ENCODE results near the gene BANF2.
"Not testable (repeated sequence)": the region's sequence is repeated elsewhere in the genome, so short reads cannot be mapped to it uniquely, and the experiment has no call there.

The BANF2 gene

DNA sequence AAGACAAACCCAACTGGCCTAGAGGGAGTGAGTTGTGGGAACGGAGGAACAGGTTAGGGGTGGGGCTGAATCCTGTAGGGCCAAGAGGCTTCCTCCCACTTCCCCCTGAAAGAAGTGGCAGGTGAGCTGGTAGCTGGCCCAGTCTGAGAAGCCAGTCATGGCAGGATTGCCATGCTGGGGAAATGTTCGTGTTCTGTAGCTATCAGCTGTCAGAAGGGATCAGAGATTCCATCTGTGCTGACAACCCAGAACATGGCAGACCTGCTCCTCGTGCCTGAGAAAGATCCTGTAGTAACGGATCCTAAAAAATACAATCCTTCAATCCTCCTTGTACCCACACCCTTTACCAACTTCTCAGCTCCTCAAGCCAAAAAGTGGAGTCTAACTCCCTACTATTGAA is 43.0 kb downstream of the BANF2 start:
- no peak for DNase-seq

DNA sequence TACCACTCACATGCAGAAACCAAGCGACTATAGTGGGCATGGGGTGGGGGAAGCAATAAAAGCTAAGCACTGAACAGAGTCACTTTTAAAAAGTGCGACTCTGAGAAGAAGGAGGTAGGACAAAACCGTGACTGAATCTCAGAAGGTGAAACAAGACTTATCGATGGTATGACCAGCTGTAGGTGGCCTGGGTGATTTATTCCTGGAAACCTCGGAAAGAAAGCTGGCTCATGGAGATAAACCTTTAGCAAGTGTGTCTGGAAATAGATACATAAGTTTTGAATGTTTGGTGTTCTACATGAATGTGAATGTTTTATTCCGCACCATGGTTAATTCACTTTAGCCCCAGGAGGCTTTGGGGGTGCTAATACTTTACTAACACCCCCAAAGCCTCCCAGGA is 43.9 kb downstream of the BANF2 start:
- DNase-seq, result no peak

DNA sequence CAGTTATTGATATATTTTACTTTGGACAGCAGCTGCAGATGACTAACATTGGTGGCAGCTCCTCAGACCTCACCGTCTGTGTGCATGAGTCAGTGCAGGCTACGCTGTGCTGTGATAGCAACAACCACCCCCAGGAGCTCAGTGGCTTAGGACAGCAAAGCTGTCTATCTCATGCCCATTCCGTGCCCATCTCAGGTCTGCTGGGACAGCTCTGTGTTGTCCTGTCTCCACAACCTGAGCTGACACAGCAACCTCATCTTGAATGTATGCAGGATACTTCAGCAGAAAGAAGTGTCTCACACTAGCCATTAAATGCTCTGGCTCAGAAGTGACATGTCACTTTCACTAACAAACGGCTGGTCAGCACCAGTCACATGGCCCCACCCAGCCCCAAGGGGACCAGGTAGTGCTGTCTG is 47.7 kb downstream of the BANF2 start:
- no peak for DNase-seq

DNA sequence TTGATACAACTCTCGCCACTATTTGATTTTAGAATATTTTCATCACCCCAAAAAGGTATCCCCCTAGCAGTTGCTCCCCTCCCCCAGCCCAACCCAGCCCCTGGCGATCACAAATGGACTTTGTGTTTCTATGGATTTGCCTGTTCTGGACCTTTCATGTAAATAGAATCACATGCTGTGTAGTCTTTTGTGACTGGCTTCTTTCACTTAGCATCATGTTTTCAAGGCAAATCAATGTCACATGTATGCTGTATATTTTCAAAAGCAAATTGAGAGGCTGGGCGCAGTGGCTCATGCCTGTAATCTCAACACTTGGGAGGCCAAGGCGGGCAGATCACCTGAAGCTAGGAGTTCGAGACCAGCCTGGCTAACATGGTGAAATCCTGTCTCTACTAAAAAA is 48.5 kb downstream of the BANF2 start:
- no peak for DNase-seq

DNA sequence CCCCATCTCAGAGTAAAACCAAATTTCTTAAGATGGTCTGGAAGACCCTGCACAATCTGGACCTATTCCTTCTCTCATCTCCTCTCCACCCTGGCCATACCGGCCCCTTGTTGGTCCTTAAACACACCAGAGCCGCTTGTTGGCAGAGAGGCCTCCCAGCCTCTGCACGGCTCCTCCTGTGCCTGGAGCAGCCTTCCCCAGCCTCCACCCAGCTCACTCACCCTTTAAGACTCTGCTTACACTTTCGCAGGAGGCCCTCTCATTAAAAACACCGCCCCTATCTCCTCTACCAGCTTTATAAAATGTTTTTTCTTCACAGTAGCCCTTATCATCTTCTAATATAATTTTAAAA is 49.8 kb downstream of the BANF2 start:
- DNase-seq, result no peak

DNA sequence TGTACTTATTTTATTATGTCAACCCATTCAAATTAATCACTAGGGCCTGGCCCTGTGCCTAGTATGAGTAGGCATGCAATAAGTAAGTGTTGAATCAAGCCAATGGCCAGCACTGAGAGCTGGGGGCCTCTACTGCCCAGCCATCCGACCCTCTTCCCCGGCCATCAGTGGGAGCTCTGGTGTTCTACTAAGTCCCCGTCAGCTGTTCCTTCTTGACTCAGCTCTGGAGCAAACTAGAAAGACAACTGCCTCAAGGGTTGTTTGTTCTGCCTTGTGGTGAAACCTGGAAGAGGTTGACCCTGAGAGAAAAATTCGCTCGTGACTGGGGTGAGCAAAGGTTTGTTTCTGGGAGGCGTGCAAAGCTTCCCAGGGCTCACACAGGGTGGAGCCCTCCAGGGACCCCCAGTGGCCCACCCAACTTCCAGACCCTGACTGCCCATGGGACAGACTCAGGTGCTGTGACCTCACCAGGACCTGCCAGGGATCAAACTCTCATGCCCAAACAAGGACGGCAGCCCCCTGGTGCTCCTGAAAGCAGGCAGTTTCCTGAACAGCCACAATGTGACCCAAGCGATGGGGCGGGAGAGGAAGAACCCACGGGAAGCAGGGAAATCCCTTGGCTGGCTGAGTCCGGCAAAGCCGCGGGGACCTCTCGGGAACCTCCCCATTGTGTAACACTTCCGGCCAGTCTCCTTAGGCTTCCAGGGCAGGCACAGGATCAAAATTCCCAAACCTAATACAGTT is 50.4 kb downstream of the BANF2 start:
- no peak for DNase-seq

DNA sequence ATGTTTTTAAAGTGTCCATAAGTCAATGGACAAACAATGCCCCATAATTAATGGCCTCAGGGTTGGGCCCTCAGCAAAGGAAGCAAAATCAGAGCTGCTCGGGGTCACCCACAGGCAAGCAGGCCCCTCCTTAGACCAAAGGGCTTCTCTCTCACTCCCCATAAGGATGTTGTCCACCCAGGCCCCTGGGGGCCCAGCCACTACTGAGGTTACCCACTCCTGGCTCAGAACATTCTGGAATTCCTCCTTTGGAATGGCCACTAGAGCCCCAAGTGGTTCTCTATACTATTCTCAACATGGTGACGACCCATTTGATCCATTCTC is 50.9 kb downstream of the BANF2 start:
- no peak for DNase-seq

DNA sequence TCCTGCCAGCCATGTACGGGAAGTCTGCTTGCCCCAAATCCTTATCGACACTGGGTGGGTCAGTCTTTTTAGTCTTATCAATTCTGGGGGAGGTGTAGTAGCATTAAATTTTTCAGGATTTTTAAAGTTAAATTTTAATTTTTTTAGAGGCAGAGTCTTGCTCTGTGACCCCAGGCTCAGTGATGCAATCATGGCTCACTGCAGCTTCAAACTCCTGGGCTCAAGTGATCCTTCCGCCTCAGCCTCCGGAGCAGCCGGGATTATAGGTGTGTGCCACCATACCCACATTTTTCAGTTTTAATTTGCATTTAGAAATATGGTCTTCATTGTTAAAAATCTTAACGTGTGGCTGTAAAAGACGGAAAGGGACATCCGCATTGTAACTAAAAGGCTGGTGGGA is 51.9 kb downstream of the BANF2 start:
- DNase-seq, result no peak

DNA sequence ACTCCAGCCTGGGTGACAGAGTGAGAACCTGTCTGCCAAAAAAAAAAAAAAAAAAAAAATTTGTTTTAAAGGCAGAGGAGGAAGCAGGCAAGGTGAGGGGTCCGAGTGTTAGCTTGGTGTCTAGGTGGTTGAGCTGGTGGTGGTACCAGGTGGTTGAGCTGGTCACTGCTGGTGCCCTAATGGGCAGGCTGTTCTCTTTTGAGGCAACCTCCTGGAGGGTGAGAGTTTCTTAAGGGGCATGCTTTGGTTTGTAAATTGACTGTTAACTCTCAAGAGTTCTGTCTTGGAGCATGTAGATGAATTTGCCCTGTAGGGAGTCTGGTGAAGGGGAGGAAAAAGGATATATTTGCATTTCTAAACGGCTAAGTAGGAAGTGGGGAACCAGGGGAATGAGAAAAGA is 52.7 kb downstream of the BANF2 start:
- no peak for DNase-seq

DNA sequence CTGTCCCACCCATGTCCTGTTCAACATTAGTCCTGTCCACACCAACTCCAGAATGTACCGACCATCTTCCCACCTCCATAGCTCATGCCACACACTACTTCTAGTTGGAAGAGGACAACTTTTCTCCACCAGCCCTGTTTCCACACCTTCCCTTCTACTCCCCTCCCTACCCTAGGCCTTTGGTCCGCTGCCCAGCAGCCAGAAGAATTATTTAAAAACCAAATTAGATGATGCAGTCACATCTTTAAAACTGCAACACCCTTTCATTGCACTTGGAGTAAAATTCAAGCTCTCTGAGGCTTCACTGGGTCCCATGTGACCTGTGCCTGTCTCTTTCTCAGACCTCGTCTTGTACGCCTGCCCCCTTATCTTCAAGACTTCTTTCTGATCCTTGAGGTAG is 53.8 kb downstream of the BANF2 start:
- no peak for DNase-seq

DNA sequence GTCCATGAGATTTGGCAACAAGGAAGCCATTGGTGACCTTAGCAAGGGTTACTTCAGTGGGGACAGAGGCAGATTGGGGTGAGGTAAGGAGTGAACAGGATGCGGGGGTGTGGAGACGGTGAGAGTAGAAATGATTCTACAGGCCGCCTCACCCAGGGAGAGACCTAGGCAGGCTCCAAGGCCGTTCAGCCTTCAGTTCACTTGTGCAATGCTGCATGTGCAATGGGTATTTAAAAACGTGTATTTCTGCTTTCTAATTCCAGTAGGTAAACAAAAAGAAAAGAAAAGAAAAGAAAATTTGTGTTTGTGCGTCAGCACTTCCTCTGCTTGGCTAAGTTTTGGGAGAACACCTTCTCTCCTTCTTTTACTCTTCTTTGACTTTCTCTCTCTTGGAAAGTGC is 56.8 kb downstream of the BANF2 start:
- no peak for DNase-seq

DNA sequence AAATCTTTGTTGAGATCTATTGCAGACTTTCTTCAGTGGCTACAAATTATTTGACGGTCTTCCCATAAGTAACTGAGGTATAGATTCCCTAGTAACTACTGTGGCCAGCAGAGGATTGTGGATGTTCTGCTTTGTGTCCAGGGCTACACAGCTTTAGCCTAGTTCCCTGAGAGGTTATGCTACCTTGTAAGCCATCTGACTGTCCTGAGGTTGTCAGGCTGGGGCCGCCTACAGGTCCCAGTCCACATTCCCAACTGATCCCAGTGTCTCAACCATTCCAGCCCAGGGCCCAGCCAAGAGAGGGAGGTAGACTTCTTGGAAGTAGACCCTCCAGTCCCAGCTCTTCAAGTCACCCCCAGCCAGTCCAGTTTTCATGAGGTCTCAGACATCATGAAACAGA is 57.7 kb downstream of the BANF2 start:
- no peak for DNase-seq

DNA sequence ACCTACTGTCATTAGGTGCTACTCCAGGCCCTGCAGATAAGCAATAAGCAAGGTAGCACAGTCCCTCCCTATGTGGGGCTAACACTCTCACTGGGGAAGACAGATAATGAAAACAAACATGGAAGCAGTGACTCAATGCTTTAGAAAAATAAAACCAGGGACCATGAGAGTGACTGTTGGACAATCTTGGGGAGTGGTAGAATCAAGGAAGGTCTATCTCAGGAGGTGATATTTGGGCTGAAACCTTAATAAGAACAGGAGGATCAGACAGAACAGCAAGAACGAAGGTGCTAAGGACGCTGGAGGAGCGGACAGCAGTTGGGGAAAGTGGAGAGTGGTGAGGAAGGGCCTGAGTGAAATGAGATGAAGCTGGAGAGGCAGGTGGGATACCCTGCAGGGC is 58.2 kb downstream of the BANF2 start:
- no peak for DNase-seq

DNA sequence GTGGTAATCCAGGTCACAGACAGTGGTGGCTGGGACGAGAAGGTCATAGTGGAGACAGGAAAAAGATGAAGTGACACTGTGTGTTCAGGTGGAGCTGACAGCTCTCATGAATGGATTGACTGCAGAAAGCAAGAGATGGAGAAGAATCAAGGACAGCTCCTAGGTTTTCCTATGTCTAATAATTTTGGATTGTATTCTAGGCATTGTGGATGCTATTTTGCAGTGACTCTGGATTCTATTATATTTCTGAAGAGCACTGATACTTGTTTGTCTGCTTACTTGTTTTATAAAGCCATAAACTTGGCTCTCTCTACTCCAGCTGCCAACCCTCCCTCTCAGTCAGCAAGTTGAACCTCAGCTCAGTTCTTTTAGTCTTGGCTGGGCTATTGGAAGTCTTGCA is 58.7 kb downstream of the BANF2 start:
- DNase-seq, result no peak

DNA sequence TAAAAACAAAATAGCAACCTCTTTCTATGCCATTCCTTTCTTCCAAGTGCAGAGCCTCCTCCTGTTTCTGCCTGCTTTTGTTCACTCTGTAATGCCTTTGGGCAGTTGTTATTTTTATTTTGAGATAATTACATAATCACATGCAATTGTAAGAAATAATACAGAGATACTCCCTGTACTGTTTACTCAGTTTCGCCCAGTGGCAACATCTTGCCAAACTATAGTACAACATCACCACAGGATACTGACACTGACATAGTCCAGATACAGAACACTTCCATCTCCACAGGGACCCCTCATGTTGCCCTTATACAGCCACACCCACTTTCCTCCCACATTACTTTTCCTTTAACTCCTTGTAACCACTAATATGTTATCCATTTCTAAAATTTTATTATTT is 59.7 kb downstream of the BANF2 start:
- DNase-seq, result no peak

DNA sequence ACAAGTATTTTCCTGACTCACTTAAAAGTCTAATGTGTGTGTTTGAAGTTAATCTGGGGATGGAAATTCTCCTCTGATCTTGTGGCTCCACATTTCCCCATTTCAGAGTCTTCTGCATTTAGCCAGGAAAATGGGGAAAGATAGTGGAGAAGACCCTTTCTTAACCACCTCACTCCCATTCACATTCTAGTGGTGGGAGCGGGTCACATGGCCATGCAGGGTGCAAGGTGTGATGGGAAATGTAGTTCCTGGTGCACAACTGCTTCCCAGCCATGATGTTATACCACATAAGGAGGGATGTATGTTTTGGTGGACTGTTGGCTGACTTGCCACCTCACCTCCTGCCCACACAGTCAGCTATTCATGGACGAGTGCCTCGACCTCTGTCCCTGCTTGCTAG is 61.8 kb downstream of the BANF2 start:
- no peak for DNase-seq

DNA sequence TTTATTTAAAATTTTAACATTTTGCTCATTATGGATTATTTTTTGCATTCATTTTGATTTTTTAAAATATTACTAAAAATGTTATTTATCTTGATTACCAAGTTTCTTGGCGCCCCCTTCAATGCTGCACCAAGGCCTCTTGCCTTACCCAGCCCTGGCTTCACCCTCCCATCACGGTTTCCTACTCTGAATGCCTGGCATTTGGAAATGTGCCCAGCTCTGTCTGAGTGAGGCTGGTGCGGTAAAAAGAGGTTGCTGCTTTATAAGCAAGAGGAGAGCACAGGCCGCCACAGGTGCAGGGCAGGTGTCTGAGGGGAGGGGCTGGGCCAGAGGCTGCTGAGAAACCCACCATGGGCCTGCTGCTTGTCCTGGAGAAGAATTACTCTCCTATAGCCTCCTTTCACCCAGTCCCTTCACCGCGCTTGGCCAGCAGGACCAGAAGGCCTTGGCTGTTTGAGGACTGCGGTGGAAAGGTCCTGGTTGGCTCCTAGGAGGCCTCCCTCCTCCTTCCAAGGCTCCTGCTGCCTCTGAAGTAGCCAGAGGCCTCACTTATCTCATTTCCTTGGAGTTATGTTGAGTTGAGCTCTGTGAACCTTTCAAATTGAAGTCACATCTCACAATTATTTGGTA is 62.6 kb downstream of the BANF2 start:
- no peak for DNase-seq

DNA sequence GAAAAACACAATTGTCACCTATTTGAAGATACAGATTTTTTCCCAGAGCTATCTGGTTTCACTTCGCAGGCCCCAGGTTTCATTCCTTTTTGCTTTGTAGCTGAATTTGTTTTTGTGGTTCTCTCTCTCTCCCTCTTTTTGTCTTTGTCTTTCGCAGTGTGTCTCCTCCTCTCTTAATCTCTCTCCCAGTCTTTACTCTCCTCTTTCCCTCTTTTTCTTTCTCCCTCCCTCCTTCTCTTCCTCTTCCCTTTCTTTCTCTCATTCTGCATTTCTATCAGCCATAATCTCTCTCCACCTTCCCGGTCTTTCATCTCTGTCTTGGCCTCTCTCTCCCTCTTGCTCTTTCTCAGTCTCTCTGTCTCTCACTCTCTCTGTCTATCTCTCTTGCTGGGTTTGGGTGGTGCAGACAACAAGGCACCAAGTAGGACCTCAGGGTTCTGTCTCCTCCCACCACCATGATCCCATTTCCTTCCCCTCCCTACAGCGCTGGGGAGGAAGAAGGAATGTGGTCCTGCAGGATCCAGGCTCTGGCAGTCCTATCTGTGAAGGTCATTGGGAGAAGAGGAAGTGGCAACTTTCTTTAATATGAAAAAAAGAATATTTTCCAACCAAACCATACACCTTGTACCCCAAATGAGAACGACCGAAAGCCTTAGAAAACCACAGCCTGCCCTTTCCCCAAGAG is 63.2 kb downstream of the BANF2 start:
- DNase-seq, result no peak

DNA sequence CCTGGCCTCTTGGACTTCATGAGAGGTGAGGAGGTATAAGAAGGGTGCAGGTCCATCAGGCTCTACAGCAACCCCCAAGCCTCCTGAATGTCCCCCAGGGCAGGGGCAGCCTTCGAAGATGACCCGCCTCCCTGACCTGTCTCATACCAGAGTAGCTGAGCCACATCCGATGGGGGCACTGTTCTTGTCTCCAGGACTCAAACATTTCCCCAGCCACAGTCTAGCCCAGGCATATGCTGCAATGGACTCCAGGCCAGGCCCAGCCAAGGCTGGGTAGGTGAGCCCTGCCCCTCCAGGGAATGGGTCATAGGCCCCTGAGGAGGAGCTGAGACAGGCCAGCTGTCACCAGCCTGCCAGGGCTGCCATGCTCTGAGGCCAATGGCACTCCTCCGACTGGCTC is 65.3 kb downstream of the BANF2 start:
- DNase-seq, result no peak

DNA sequence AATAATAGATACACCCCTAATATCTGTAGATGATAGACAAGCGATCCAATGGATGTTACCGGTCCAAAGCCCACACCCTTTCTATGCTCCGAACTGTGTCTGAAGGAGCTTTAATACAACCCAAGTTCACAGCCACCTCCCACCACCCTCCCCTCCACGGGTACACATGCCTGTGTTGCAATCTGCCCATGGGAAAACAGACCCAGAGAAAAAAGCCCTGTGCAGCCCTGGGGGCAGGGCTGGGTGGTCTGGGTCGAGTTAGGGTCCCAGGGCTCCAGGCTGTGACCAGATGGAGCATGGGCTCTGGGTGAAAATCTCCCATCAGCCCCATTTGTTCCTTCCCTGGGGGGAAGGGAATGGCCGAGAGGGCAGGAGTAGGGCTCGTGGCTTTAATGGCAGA is 65.8 kb downstream of the BANF2 start:
- DNase-seq, result no peak

DNA sequence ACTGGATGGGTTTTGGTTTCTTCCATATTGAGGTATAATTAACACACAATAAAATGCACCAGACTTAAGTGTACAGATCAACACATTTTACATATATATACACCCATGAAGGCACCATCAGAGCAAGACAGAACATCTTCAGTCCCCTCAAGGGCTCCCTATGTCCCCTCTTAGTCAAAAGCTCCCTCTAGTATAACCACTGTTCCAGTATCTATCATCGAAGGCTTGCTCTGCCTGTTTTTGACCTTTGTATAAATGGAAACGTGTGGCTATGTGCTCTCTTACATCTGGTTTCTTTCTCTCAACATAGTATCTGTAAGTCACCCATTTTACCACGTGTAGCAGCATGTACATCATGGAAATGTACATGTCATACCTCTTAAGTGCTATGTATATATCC is 66.5 kb downstream of the BANF2 start:
- DNase-seq, result no peak

DNA sequence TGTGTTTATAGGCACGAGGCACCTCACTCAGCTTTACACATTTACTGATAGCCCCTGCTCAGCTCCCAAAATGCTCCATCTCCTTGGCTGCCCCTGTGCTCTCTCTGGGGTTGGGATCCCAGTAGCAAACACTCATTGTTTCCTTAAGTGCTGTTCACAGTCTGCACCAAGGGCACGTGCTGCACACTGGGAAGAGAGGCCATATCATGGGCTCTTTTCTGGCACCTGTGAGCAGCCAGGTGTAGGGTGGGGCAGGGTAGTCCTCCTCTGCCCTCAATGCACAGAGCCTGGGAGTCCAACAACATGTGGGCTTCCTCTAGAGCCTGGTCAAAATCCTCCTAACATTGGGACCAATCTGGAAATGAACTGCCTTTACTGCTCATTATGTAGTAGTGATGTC is 67.9 kb downstream of the BANF2 start:
- DNase-seq, result no peak

DNA sequence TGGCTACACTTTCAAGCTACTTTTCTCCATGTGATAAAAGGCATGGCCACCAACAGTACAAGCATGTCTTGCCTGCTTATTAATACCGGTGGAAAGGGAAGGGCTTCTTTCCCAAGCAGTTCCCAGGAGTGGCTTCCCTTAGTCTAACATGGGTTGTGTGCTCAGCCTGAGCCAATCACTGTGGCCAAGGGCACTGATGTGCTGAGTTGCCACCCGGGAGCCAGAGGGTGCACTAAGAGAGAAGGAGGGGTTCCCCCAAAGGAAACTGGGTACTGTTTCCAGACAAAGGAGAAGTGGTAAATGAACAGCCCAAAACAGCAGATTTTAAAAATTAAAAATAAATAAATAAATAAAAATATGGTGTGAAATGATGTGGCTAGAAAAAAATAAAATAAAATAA is 68.5 kb downstream of the BANF2 start:
- DNase-seq, result no peak

DNA sequence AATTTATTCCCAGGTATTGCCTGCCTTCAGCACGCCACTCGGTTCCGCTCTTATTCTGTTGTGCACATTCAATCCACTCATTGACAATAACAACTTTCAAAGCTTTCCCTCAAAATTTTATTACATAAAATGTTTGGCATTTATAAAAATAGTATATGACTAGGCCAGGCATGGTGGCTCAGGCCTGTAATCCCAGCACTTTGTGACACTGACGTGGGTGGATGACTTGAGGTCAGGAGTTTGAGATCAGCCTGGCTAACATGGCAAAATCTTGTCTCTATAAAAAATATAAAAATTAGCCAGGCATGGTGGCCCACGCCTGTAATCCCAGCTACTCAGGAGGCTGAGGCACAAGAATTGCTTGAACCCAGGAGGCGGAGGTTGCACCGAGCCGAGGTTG is 70.0 kb downstream of the BANF2 start:
- not testable (repeated sequence) for DNase-seq
